ENCODE measurements around the gene GRB2. TPM values are rescaled to one million over a fixed set of nuclear protein-coding genes. Genes with fewer than 3 reads are reported as not detected.

GRB2 gene
- total RNA-seq, 1 donor from 2014 or later, result 108 TPM

- DNase-seq (ENCODE audit: low read depth, low spot score), result no peak
These were observed 9.0 kb upstream of the GRB2 start for GRCh38 chr17:75414488-75414887.

- DNase-seq (ENCODE audit: low read depth, low spot score), result no peak
These were observed 7.2 kb upstream of the GRB2 start for GRCh38 chr17:75412455-75413317.

- DNase-seq (ENCODE audit: low read depth, low spot score), result no peak
These were observed 6.0 kb upstream of the GRB2 start for GRCh38 chr17:75411328-75412067.

- no peak for DNase-seq (ENCODE audit: low read depth, low spot score)
These were observed 4.7 kb upstream of the GRB2 start for GRCh38 chr17:75410141-75410540.

- no peak for DNase-seq (ENCODE audit: low read depth, low spot score)
These were observed 2.3 kb upstream of the GRB2 start for GRCh38 chr17:75407655-75408352.

GRCh38 chr17:75406222-75406615 is 741 bp upstream of the GRB2 start:
- DNase-seq (ENCODE audit: low read depth, low spot score), result no peak

- DNase-seq (ENCODE audit: low read depth, low spot score), result no peak
These were observed 630 bp downstream of the GRB2 start for GRCh38 chr17:75404731-75405364.

- no peak for DNase-seq (ENCODE audit: low read depth, low spot score)
These were observed 1.2 kb downstream of the GRB2 start for GRCh38 chr17:75404223-75404730.

- no peak for DNase-seq (ENCODE audit: low read depth, low spot score)
These were observed 2.3 kb downstream of the GRB2 start for GRCh38 chr17:75403131-75403530.

GRCh38 chr17:75402026-75402425 is 3.5 kb downstream of the GRB2 start:
- no peak for DNase-seq (ENCODE audit: low read depth, low spot score)

GRCh38 chr17:75400326-75400939 is 5.0 kb downstream of the GRB2 start:
- DNase-seq (ENCODE audit: low read depth, low spot score), result no peak

GRCh38 chr17:75398279-75398678 is 7.2 kb downstream of the GRB2 start:
- DNase-seq (ENCODE audit: low read depth, low spot score), result no peak

- DNase-seq (ENCODE audit: low read depth, low spot score), result no peak
These were observed 8.3 kb downstream of the GRB2 start for GRCh38 chr17:75397217-75397616.

GRCh38 chr17:75396796-75397195 is 8.7 kb downstream of the GRB2 start:
- DNase-seq (ENCODE audit: low read depth, low spot score), result no peak

GRCh38 chr17:75396025-75396424 is 9.5 kb downstream of the GRB2 start:
- no peak for DNase-seq (ENCODE audit: low read depth, low spot score)

- DNase-seq (ENCODE audit: low read depth, low spot score), result no peak
These were observed 11.1 kb downstream of the GRB2 start for GRCh38 chr17:75394332-75394918.

GRCh38 chr17:75393523-75394331 is 11.8 kb downstream of the GRB2 start:
- DNase-seq (ENCODE audit: low read depth, low spot score), result peak; percentile 93

GRCh38 chr17:75392559-75392958 is 12.9 kb downstream of the GRB2 start:
- no peak for DNase-seq (ENCODE audit: low read depth, low spot score)

- DNase-seq (ENCODE audit: low read depth, low spot score), result no peak
These were observed 14.5 kb downstream of the GRB2 start for GRCh38 chr17:75390982-75391381.
